ENCODE measurements around the gene MRPL37.

DNA sequence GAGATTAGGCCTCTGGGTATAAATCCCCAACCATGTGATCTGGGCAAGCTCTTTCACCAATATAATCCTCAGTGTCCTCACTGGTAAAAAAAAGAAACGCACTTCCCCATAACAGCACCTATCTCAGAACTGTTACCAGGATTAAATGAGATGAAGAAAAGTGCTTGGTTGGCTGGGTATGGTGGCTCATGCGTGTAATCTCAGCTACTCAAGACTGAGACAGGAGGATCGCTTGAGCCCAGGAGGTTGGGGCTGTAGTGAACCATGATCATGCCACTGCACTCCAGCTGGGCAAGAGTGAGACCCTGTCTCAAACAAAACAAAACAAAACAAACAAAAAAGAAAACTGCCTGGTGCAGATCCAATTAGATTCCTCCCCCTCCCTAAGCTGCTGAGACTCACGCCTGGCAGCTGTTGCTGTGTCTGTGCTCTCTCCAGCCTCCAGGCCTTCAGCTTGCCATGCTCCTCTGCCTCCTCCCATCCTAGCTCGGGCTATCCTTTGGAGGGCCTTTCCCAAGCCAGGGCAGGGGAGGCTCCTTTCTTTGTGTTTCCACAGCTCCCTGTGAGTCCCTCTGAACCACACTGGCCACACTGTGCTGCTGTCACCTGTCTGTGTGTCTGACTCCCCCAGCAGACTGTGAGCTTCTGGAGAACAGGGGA is 19.1 kb upstream of the MRPL37 start:
- TF ChIP-seq, protein P1, sequence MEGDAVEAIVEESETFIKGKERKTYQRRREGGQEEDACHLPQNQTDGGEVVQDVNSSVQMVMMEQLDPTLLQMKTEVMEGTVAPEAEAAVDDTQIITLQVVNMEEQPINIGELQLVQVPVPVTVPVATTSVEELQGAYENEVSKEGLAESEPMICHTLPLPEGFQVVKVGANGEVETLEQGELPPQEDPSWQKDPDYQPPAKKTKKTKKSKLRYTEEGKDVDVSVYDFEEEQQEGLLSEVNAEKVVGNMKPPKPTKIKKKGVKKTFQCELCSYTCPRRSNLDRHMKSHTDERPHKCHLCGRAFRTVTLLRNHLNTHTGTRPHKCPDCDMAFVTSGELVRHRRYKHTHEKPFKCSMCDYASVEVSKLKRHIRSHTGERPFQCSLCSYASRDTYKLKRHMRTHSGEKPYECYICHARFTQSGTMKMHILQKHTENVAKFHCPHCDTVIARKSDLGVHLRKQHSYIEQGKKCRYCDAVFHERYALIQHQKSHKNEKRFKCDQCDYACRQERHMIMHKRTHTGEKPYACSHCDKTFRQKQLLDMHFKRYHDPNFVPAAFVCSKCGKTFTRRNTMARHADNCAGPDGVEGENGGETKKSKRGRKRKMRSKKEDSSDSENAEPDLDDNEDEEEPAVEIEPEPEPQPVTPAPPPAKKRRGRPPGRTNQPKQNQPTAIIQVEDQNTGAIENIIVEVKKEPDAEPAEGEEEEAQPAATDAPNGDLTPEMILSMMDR (IDR thresholded peaks at IDR 0.05; ENCODE audit: insufficient read depth, low read depth, low read length) = no peak
- no peak for TF ChIP-seq EZH2 (IDR thresholded peaks at IDR 0.05; ENCODE audit: insufficient read depth, low read length)

All from astrocyte (in vitro differentiated cells and primary cell).